HG02973 (cell line): ENCODE results near the gene PIN4.
"Not testable (repeated sequence)": the region's sequence is repeated elsewhere in the genome, so short reads cannot be mapped to it uniquely, and the experiment has no call there.

Experiments used
- ATAC-seq: cut with Tn5 transposase; IDR thresholded peaks from one replicate; pipeline ENCODE4 v1.9.1; 2021; ENCODE audit warnings: moderate library complexity; ENCODE audit not compliant: unreplicated experiment

PIN4 gene

GRCh38 chrX:72181178-72182125, at the start of gene PIN4:
Gene PIN4 (plus strand): TSS chrX:72181757. CDS start chrX:72181786, 29 bp downstream.
- peak; percentile 95 for ATAC-seq

GRCh38 chrX:72132456-72132855, 49.1 kb upstream of the PIN4 start:
- no peak for ATAC-seq

- no peak for ATAC-seq
These were observed 47.6 kb upstream of the PIN4 start for GRCh38 chrX:72133851-72134546.

- ATAC-seq = no peak
These were observed 43.6 kb upstream of the PIN4 start for GRCh38 chrX:72137846-72138495.

- no peak for ATAC-seq
These were observed 42.0 kb upstream of the PIN4 start for GRCh38 chrX:72139538-72139937.

- peak; percentile 73 for ATAC-seq
These were observed 40.1 kb upstream of the PIN4 start for GRCh38 chrX:72141372-72142004.

- ATAC-seq = no peak
These were observed 39.3 kb upstream of the PIN4 start for GRCh38 chrX:72142094-72142793.

GRCh38 chrX:72142794-72143608, 38.6 kb upstream of the PIN4 start:
- ATAC-seq = no peak

- no peak for ATAC-seq
These were observed 38.0 kb upstream of the PIN4 start for GRCh38 chrX:72143609-72143907.

GRCh38 chrX:72145181-72145580, 36.4 kb upstream of the PIN4 start:
- no peak for ATAC-seq

- no peak for ATAC-seq
These were observed 35.0 kb upstream of the PIN4 start for GRCh38 chrX:72146527-72146926.

GRCh38 chrX:72158773-72159172, 22.8 kb upstream of the PIN4 start:
- ATAC-seq = no peak

GRCh38 chrX:72159769-72160168, 21.8 kb upstream of the PIN4 start:
- ATAC-seq = no peak

GRCh38 chrX:72165551-72165950, 16.0 kb upstream of the PIN4 start:
- no peak for ATAC-seq

GRCh38 chrX:72169008-72169728, 12.4 kb upstream of the PIN4 start:
- ATAC-seq = no peak

GRCh38 chrX:72176289-72176688, 5.3 kb upstream of the PIN4 start:
- not testable (repeated sequence) for ATAC-seq

- ATAC-seq = no peak
These were observed 4.6 kb upstream of the PIN4 start for GRCh38 chrX:72176981-72177380.

GRCh38 chrX:72180539-72180938, 1.0 kb upstream of the PIN4 start:
- ATAC-seq = no peak

- ATAC-seq = no peak
These were observed 1.4 kb downstream of the PIN4 start for GRCh38 chrX:72182924-72183323.
